Liver (tissue), 9 donors: ENCODE results near the gene PTPRD. TPM values are rescaled to one million over a fixed set of nuclear protein-coding genes. Genes with fewer than 3 reads are reported as not detected.

ENCODE experiments used
- DNase-seq: peaks from one replicate; pipeline ENCODE4 v3.0.0-alpha.2; 2017; ENCODE audit warnings: low spot score
- H3K27ac ChIP-seq, 2 donors: one replicate each; pipeline ENCODE4 v1.7.0; 2013; ENCODE audit warnings: inconsistent platforms in 2 of 2, low read length in 2 of 2, control low read depth in 1 of 2, low read depth in 1 of 2, mild to moderate bottlenecking in 1 of 2
- H3K27me3 ChIP-seq, 4 donors: one replicate each; pipeline versions ENCODE4 v1.6.1 to v1.7.0; 2013; ENCODE audit warnings: low read length in 3 of 4, inconsistent platforms in 1 of 4, mild to moderate bottlenecking in 1 of 4, moderate library complexity in 1 of 4; ENCODE audit not compliant: control insufficient read depth in 4 of 4, insufficient read depth in 4 of 4
- H3K36me3 ChIP-seq, 4 donors: one replicate each; pipeline versions ENCODE4 v1.6.1 to v1.7.0; 2013; ENCODE audit warnings: low read length in 3 of 4, mild to moderate bottlenecking in 3 of 4, low read depth in 1 of 4, moderate library complexity in 1 of 4; ENCODE audit not compliant: control insufficient read depth in 4 of 4, insufficient read depth in 3 of 4
- H3K4me1 ChIP-seq, 4 donors: one replicate each; pipeline versions ENCODE4 v1.6.1 to v1.7.0; 2013; ENCODE audit warnings: low read length in 3 of 4, mild to moderate bottlenecking in 3 of 4, moderate library complexity in 1 of 4; ENCODE audit not compliant: control insufficient read depth in 4 of 4, insufficient read depth in 4 of 4
- H3K4me3 ChIP-seq, 3 donors: one replicate each; pipeline versions ENCODE4 v1.6.1 to v1.7.0; 2013; ENCODE audit warnings: low read length in 3 of 3, control low read depth in 1 of 3, low read depth in 1 of 3, mild to moderate bottlenecking in 1 of 3
- H3K9ac ChIP-seq, 2 donors: one replicate each; pipeline ENCODE4 v1.7.0; 2013; ENCODE audit warnings: low read length in 2 of 2, mild to moderate bottlenecking in 2 of 2, moderate library complexity in 2 of 2, control low read depth in 1 of 2, low read depth in 1 of 2
- H3K9me3 ChIP-seq, 4 donors: one replicate each; pipeline versions ENCODE4 v1.6.1 to v1.7.0; 2013; ENCODE audit warnings: low read length in 3 of 4; ENCODE audit not compliant: control insufficient read depth in 4 of 4
- EGR1 ChIP-seq, 2 donors: IDR thresholded peaks; 2 replicates each; pipeline ENCODE4 v1.6.1; 2016 to 2018; ENCODE audit warnings: antibody characterized with exemption in 2 of 2, low read depth in 2 of 2
- FOXA1 ChIP-seq: IDR thresholded peaks from 2 replicates; pipeline ENCODE4 v1.6.1; 2016; ENCODE audit warnings: antibody characterized with exemption
- FOXA2 ChIP-seq: IDR thresholded peaks from 2 replicates; pipeline ENCODE4 v1.6.1; 2016; ENCODE audit warnings: antibody characterized with exemption
- GABPA ChIP-seq, 2 donors: IDR thresholded peaks in 1 of 2; conservative IDR thresholded peaks in 1 of 2; 2 replicates each; pipeline ENCODE4 v1.6.1; 2016; ENCODE audit warnings: antibody characterized with exemption in 2 of 2, mild to moderate bottlenecking in 1 of 2, moderate library complexity in 1 of 2
- HNF4A ChIP-seq, 2 donors: conservative IDR thresholded peaks; 2 replicates each; pipeline ENCODE4 v1.6.1; 2016; ENCODE audit warnings: antibody characterized with exemption in 2 of 2, mild to moderate bottlenecking in 2 of 2
- HNF4G ChIP-seq: IDR thresholded peaks from 2 replicates; pipeline ENCODE4 v1.6.1; 2016; ENCODE audit warnings: antibody characterized with exemption
- JUND ChIP-seq, 2 donors: IDR thresholded peaks; 2 replicates each; pipeline ENCODE4 v1.6.1; 2016; ENCODE audit warnings: antibody characterized with exemption in 2 of 2
- NR2F2 ChIP-seq: IDR thresholded peaks from 2 replicates; pipeline ENCODE4 v1.6.1; 2016; ENCODE audit warnings: antibody characterized with exemption
- RAD21 ChIP-seq, 2 donors: IDR thresholded peaks; 2 replicates each; pipeline ENCODE4 v1.6.1; 2016; ENCODE audit warnings: antibody characterized with exemption in 2 of 2, mild to moderate bottlenecking in 2 of 2
- RXRA ChIP-seq, 2 donors: IDR thresholded peaks; 2 replicates each; pipeline ENCODE4 v1.6.1; 2017 to 2018; ENCODE audit warnings: antibody characterized with exemption in 2 of 2, mild to moderate bottlenecking in 1 of 2
- SP1 ChIP-seq: IDR thresholded peaks from 2 replicates; pipeline ENCODE4 v1.6.1; 2018; ENCODE audit warnings: antibody characterized with exemption, mild to moderate bottlenecking
- TAF1 ChIP-seq: conservative IDR thresholded peaks from 2 replicates; pipeline ENCODE4 v1.6.1; 2016; ENCODE audit warnings: antibody characterized with exemption, mild to moderate bottlenecking
- YY1 ChIP-seq: IDR thresholded peaks from 2 replicates; pipeline ENCODE4 v1.6.1; 2016; ENCODE audit warnings: antibody characterized with exemption, mild to moderate bottlenecking
- WGBS: extraction: QIAGEN DNeasy Blood & Tissue Kit; methylation state at CpG from one replicate; pipeline ENCODE4 v1.1.7; 2013; 5-methylcytosine and 5-hydroxymethylcytosine counted together
- polyA plus RNA-seq, 2 donors: library from polyadenylated mRNA; stranded (reverse) in 1 of 2; unstranded in 1 of 2; fragments of 200-250 nt in 1 of 2; fragments of >200 nt in 1 of 2; fragmentation: Nextera tagmentation in 1 of 2; extraction: Ambion mirVana in 1 of 2; gene quantifications; one replicate each; pipeline versions ENCODE4 v1.2.1 to v1.2.3, GENCODE V29; 2013 to 2015
- total RNA-seq, 2 donors: library from RNA; depleted of rRNA; stranded (reverse); fragments of >200 nt; gene quantifications; one replicate each; pipeline ENCODE4 v1.2.3, GENCODE V29; 2014
- TF ChIP-seq, protein P1 (sequence below): IDR thresholded peaks from 2 replicates; pipeline ENCODE4 v1.6.1; 2016; ENCODE audit warnings: antibody characterized with exemption
- TF ChIP-seq, protein P2 (sequence below): IDR thresholded peaks from 2 replicates; pipeline ENCODE4 v1.6.1; 2016; ENCODE audit warnings: antibody characterized with exemption
- TF ChIP-seq, protein P3 (sequence below): IDR thresholded peaks from 2 replicates; pipeline ENCODE4 v1.6.1; 2016; ENCODE audit warnings: antibody characterized with exemption
- TF ChIP-seq, protein P4 (sequence below): fragments of 150-350 bp; IDR thresholded peaks from 2 replicates; pipeline ENCODE4 v1.5.1; 2017; ENCODE audit warnings: improper control_type of control experiment, low read depth, low read length; ENCODE audit not compliant: missing input control
- TF ChIP-seq, protein P5 (sequence below): IDR thresholded peaks from 2 replicates; pipeline ENCODE4 v1.6.1; 2016; ENCODE audit warnings: antibody characterized with exemption, mild to moderate bottlenecking
- donor health status: healthy.
- donor health status: healthy.
- donor health status: healthy.
- donor health status: healthy.
- donor health status: healthy.

Gene PTPRD
- total and polyA plus RNA-seq, 4 donors: 0.78 to 34.2 (median 4.7) TPM

DNA sequence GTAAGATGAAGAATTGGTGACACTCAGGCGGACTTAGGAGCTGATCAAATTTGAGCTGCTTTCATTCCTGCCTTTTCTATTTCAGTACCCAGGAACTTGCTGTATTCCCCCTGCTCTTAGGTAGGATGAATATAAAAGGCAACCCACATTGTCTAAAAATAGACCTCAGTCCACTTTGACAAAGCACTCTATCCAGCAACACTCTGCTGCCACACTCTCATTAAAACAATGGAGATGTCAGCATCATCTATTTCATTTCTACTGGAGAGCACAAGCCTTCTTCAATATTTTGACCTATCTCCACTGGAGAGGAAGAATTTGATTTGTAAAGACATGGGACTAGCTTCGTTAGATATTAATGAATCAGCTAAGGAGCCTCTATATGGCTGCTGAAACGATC, 468.4 kb downstream of the PTPRD start:
- Histone ChIP-seq H3K9ac (no peak overlapping the region), H3K36me3 (no peaks in the 10 kb centered on the region), H3K9me3 (no peaks in the 10 kb centered on the region), H3K4me3 (no peak overlapping the region), H3K4me1 (peaks cover 0 to 25% (median 6%) of the 10 kb centered on the region in 4 donors), H3K27ac (no peak overlapping the region), H3K27me3 (no peaks in the 10 kb centered on the region)
- no peak for TF ChIP-seq GABPA (IDR thresholded peaks at IDR 0.05 in 1 of 2, conservative IDR thresholded peaks at IDR 0.05 in 1 of 2)
- TF ChIP-seq NR2F2: no peak
- TF ChIP-seq RAD21 (IDR thresholded peaks at IDR 0.05): no peak
- TF ChIP-seq TAF1: no peak
- TF ChIP-seq EGR1 (IDR thresholded peaks at IDR 0.05; ENCODE audit: low read depth in 2 of 2): no peak
- TF ChIP-seq, protein P1, sequence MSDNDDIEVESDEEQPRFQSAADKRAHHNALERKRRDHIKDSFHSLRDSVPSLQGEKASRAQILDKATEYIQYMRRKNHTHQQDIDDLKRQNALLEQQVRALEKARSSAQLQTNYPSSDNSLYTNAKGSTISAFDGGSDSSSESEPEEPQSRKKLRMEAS: no peak
- TF ChIP-seq JUND (IDR thresholded peaks at IDR 0.05): no peak
- TF ChIP-seq HNF4A (conservative IDR thresholded peaks at IDR 0.05): no peak
- TF ChIP-seq, protein P2, sequence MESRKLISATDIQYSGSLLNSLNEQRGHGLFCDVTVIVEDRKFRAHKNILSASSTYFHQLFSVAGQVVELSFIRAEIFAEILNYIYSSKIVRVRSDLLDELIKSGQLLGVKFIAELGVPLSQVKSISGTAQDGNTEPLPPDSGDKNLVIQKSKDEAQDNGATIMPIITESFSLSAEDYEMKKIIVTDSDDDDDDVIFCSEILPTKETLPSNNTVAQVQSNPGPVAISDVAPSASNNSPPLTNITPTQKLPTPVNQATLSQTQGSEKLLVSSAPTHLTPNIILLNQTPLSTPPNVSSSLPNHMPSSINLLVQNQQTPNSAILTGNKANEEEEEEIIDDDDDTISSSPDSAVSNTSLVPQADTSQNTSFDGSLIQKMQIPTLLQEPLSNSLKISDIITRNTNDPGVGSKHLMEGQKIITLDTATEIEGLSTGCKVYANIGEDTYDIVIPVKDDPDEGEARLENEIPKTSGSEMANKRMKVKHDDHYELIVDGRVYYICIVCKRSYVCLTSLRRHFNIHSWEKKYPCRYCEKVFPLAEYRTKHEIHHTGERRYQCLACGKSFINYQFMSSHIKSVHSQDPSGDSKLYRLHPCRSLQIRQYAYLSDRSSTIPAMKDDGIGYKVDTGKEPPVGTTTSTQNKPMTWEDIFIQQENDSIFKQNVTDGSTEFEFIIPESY: no peak
- no peak for DNase-seq
- 89% methylated on average over 3 of the region's 3 CpGs for WGBS

DNA sequence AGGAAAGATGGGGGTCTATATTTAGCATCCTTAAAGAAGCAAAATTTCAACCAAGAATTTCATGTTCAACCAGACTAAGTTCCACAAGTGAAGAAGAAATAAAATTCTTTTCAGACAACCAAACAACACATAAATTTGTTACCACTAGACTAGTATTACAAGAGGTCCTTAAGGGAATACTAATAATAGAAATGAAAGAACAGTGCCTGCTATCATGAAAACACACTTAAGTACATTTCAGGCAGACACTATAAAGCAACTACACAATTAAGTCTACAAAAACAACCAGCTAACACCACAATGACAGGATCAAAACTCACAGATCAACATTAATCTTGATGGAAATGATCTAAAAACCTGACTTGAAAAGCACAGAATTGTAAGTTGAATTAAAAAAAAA, 477.2 kb downstream of the PTPRD start:
- Histone ChIP-seq H3K9ac (no peak overlapping the region), H3K36me3 (no peaks in the 10 kb centered on the region), H3K4me1 (no peaks in the 10 kb centered on the region), H3K27ac (no peak overlapping the region), H3K9me3 (no peaks in the 10 kb centered on the region), H3K4me3 (no peak overlapping the region), H3K27me3 (no peaks in the 10 kb centered on the region)
- DNase-seq: no peak
- TF ChIP-seq HNF4A (conservative IDR thresholded peaks at IDR 0.05) (no peak), HNF4G (no peak), EGR1 (IDR thresholded peaks at IDR 0.05; ENCODE audit: low read depth in 2 of 2) (no peak), YY1 (no peak), SP1 (no peak), JUND (IDR thresholded peaks at IDR 0.05) (no peak), RXRA (IDR thresholded peaks at IDR 0.05) (no peak), FOXA2 (no peak), FOXA1 (no peak), RAD21 (IDR thresholded peaks at IDR 0.05) (no peak), NR2F2 (no peak)
- TF ChIP-seq, protein P2: no peak
- TF ChIP-seq, protein P3, sequence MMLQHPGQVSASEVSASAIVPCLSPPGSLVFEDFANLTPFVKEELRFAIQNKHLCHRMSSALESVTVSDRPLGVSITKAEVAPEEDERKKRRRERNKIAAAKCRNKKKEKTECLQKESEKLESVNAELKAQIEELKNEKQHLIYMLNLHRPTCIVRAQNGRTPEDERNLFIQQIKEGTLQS: no peak
- TF ChIP-seq, protein P4, sequence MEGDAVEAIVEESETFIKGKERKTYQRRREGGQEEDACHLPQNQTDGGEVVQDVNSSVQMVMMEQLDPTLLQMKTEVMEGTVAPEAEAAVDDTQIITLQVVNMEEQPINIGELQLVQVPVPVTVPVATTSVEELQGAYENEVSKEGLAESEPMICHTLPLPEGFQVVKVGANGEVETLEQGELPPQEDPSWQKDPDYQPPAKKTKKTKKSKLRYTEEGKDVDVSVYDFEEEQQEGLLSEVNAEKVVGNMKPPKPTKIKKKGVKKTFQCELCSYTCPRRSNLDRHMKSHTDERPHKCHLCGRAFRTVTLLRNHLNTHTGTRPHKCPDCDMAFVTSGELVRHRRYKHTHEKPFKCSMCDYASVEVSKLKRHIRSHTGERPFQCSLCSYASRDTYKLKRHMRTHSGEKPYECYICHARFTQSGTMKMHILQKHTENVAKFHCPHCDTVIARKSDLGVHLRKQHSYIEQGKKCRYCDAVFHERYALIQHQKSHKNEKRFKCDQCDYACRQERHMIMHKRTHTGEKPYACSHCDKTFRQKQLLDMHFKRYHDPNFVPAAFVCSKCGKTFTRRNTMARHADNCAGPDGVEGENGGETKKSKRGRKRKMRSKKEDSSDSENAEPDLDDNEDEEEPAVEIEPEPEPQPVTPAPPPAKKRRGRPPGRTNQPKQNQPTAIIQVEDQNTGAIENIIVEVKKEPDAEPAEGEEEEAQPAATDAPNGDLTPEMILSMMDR: no peak
- TF ChIP-seq, protein P1: no peak
- TF ChIP-seq, protein P5, sequence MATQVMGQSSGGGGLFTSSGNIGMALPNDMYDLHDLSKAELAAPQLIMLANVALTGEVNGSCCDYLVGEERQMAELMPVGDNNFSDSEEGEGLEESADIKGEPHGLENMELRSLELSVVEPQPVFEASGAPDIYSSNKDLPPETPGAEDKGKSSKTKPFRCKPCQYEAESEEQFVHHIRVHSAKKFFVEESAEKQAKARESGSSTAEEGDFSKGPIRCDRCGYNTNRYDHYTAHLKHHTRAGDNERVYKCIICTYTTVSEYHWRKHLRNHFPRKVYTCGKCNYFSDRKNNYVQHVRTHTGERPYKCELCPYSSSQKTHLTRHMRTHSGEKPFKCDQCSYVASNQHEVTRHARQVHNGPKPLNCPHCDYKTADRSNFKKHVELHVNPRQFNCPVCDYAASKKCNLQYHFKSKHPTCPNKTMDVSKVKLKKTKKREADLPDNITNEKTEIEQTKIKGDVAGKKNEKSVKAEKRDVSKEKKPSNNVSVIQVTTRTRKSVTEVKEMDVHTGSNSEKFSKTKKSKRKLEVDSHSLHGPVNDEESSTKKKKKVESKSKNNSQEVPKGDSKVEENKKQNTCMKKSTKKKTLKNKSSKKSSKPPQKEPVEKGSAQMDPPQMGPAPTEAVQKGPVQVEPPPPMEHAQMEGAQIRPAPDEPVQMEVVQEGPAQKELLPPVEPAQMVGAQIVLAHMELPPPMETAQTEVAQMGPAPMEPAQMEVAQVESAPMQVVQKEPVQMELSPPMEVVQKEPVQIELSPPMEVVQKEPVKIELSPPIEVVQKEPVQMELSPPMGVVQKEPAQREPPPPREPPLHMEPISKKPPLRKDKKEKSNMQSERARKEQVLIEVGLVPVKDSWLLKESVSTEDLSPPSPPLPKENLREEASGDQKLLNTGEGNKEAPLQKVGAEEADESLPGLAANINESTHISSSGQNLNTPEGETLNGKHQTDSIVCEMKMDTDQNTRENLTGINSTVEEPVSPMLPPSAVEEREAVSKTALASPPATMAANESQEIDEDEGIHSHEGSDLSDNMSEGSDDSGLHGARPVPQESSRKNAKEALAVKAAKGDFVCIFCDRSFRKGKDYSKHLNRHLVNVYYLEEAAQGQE: no peak
